ENCODE data around the gene MAD2L2.
"Not testable (repeated sequence)": the region's sequence is repeated elsewhere in the genome, so short reads cannot be mapped to it uniquely, and the experiment has no call there.

The MAD2L2 gene

DNA sequence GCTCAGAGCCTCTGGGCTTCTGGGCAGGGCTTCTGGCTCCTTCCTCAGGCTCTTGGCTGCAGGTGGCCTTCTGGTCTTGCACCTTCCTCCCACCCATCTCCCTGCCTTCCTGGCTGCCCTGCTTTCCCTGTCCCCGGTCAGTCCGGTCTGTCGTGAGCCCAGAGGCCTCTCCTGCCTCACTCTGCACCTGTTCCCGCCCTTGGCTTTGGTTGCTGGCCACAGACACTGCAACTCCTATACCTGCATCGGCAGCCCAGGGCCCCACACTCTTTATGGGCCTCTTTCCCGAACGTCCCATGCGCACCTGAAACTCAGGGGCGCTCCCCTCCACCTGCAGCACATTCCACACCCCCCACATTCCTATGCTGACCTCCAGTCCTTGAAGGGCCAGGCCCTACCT is 34.6 kb downstream of the MAD2L2 start:
- Histone ChIP-seq H3K4me1 (ENCODE audit: control insufficient read depth, insufficient read depth, low read length) (peaks cover 5% of the 10 kb centered on the region), H3K4me3 (ENCODE audit: low read length) (no peak overlapping the region), H3K36me3 (ENCODE audit: control insufficient read depth, insufficient read depth, low read length) (no peaks in the 10 kb centered on the region), H3K27ac (ENCODE audit: low read depth, low read length) (no peak overlapping the region), H3K9ac (ENCODE audit: low read length) (no peak overlapping the region), H3K27me3 (ENCODE audit: control insufficient read depth, insufficient read depth, low read length) (peaks cover 13% of the 10 kb centered on the region)

DNA sequence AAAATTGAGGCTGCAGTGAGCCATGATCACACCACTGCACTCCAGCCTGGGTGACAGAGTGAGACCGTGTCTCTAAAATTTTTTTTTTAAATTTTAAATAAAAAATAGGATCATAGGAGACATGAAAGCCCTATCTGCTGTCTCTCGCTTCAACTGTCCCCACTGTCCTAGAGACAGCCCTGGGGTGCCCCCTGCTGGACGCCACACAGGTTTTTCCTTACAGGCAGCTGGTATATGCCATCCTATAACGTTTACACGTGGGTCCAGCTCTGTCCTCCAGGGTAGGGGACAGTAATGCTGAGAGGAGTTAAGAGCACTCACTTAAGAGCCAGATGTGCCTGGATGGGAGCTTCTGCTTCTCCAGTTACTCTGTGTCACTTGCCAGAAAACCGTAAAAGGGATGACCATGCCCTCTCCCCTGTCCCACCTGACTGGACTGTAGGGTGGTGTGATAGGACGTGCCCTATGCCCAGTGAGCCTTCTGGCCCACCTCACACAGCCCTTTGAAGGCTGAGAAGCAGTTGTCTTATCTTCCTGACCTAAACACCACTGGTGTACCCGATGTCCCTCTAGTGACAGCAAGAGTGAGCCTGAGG is 35.2 kb downstream of the MAD2L2 start:
- H3K4me3 ChIP-seq (ENCODE audit: low read length) = no peak overlapping the region
- no peaks in the 10 kb centered on the region for H3K36me3 ChIP-seq (ENCODE audit: control insufficient read depth, insufficient read depth, low read length)
- peaks cover 13% of the 10 kb centered on the region for H3K27me3 ChIP-seq (ENCODE audit: control insufficient read depth, insufficient read depth, low read length)
- H3K9ac ChIP-seq (ENCODE audit: low read length) = no peak overlapping the region
- no peak overlapping the region for H3K27ac ChIP-seq (ENCODE audit: low read depth, low read length)
- peaks cover 5% of the 10 kb centered on the region for H3K4me1 ChIP-seq (ENCODE audit: control insufficient read depth, insufficient read depth, low read length)

- H3K27ac ChIP-seq (ENCODE audit: low read depth, low read length) = no peak overlapping the region
- H3K27me3 ChIP-seq (ENCODE audit: control insufficient read depth, insufficient read depth, low read length) = peaks cover 11% of the 10 kb centered on the region
- H3K9ac ChIP-seq (ENCODE audit: low read length) = no peak overlapping the region
- peaks cover 5% of the 10 kb centered on the region for H3K4me1 ChIP-seq (ENCODE audit: control insufficient read depth, insufficient read depth, low read length)
- no peak overlapping the region for H3K4me3 ChIP-seq (ENCODE audit: low read length)
- no peaks in the 10 kb centered on the region for H3K36me3 ChIP-seq (ENCODE audit: control insufficient read depth, insufficient read depth, low read length)
Observed at GRCh38 chr1:11645270-11645669, 35.7 kb downstream of the MAD2L2 start.

- H3K36me3 ChIP-seq (ENCODE audit: control insufficient read depth, insufficient read depth, low read length) = no peaks in the 10 kb centered on the region
- no peak overlapping the region for H3K9ac ChIP-seq (ENCODE audit: low read length)
- peaks cover 5% of the 10 kb centered on the region for H3K4me1 ChIP-seq (ENCODE audit: control insufficient read depth, insufficient read depth, low read length)
- no peaks in the 10 kb centered on the region for H3K27me3 ChIP-seq (ENCODE audit: control insufficient read depth, insufficient read depth, low read length)
- no peak overlapping the region for H3K27ac ChIP-seq (ENCODE audit: low read depth, low read length)
- no peak overlapping the region for H3K4me3 ChIP-seq (ENCODE audit: low read length)
Observed at GRCh38 chr1:11643782-11644181, 37.2 kb downstream of the MAD2L2 start.

DNA sequence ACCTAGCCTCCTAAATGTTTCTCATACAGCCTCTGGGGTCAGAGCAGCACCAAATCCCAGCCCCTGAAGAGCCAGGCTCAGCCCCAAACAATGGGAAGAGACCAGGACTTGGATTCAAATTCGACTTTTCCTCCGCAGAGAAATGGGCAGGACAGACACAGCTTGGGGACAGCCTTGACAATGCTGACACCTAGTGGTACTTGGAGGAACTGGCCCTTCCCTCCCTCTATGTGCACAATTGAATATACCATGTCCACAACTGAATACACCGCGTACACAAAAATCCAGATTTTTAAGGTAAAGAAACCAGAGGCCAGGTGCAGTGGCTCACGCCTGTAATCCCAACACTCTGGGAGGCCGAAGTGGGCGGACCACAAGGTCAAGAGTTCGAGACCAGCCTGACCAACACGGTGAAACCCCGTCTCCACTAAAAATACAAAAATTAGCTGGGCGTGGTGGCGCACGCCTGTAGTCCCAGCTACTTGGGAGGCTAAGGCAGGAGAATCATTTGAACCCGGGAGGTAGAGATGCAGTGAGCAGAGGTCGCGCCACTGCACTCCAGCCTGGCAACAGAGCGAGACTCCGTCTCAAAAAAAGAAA is 38.4 kb downstream of the MAD2L2 start:
- not testable (repeated sequence) for H3K27me3 ChIP-seq (ENCODE audit: control insufficient read depth, insufficient read depth, low read length)

GRCh38 chr1:11641776-11642305 is 39.1 kb downstream of the MAD2L2 start:
- H3K4me3 ChIP-seq (ENCODE audit: low read length) = no peak overlapping the region
- H3K27me3 ChIP-seq (ENCODE audit: control insufficient read depth, insufficient read depth, low read length) = no peaks in the 10 kb centered on the region

More for the DNA sequence above, 38.4 kb downstream of the MAD2L2 start:
- H3K9ac ChIP-seq (ENCODE audit: low read length); H3K36me3 ChIP-seq (ENCODE audit: control insufficient read depth, insufficient read depth, low read length); H3K4me1 ChIP-seq (ENCODE audit: control insufficient read depth, insufficient read depth, low read length); H3K4me3 ChIP-seq (ENCODE audit: low read length); H3K27ac ChIP-seq (ENCODE audit: low read depth, low read length): not testable (repeated sequence)

GRCh38 chr1:11640944-11641343 is 40.0 kb downstream of the MAD2L2 start:
- no peak overlapping the region for H3K4me3 ChIP-seq (ENCODE audit: low read length)
- no peaks in the 10 kb centered on the region for H3K36me3 ChIP-seq (ENCODE audit: control insufficient read depth, insufficient read depth, low read length)
- H3K27ac ChIP-seq (ENCODE audit: low read depth, low read length) = no peak overlapping the region
- H3K4me1 ChIP-seq (ENCODE audit: control insufficient read depth, insufficient read depth, low read length) = no peaks in the 10 kb centered on the region
- H3K27me3 ChIP-seq (ENCODE audit: control insufficient read depth, insufficient read depth, low read length) = no peaks in the 10 kb centered on the region
- no peak overlapping the region for H3K9ac ChIP-seq (ENCODE audit: low read length)

More at GRCh38 chr1:11641776-11642305, 39.1 kb downstream of the MAD2L2 start:
- Histone ChIP-seq H3K27ac (ENCODE audit: low read depth, low read length) (no peak overlapping the region), H3K36me3 (ENCODE audit: control insufficient read depth, insufficient read depth, low read length) (no peaks in the 10 kb centered on the region), H3K4me1 (ENCODE audit: control insufficient read depth, insufficient read depth, low read length) (no peaks in the 10 kb centered on the region), H3K9ac (ENCODE audit: low read length) (no peak overlapping the region)

DNA sequence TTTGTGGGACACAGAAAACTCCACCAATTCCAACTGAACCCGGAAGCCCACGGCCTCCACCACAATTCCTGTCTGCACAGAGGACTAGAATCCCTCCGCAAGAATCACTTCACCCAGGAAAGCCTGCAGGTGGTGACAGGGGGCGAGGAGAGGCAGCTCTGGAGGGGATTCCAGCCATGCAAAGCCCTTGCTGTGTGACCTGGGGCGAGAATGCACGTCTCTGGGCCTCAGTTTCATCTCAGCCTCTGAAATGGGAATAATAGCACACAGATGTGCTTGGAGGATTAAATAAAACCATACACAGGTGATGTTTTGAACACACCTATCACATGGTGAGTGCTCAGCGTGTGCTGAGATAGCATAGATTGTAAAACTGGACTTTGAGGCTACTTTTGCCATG is 40.8 kb downstream of the MAD2L2 start:
- no peak overlapping the region for H3K4me3 ChIP-seq (ENCODE audit: low read length)
- H3K27ac ChIP-seq (ENCODE audit: low read depth, low read length) = no peak overlapping the region
- no peaks in the 10 kb centered on the region for H3K36me3 ChIP-seq (ENCODE audit: control insufficient read depth, insufficient read depth, low read length)
- no peaks in the 10 kb centered on the region for H3K27me3 ChIP-seq (ENCODE audit: control insufficient read depth, insufficient read depth, low read length)
- no peaks in the 10 kb centered on the region for H3K4me1 ChIP-seq (ENCODE audit: control insufficient read depth, insufficient read depth, low read length)
- no peak overlapping the region for H3K9ac ChIP-seq (ENCODE audit: low read length)

- Histone ChIP-seq H3K4me1 (ENCODE audit: control insufficient read depth, insufficient read depth, low read length) (no peaks in the 10 kb centered on the region), H3K27ac (ENCODE audit: low read depth, low read length) (no peak overlapping the region), H3K36me3 (ENCODE audit: control insufficient read depth, insufficient read depth, low read length) (no peaks in the 10 kb centered on the region), H3K27me3 (ENCODE audit: control insufficient read depth, insufficient read depth, low read length) (no peaks in the 10 kb centered on the region), H3K4me3 (ENCODE audit: low read length) (no peak overlapping the region), H3K9ac (ENCODE audit: low read length) (no peak overlapping the region)
Observed at GRCh38 chr1:11639372-11639771, 41.6 kb downstream of the MAD2L2 start.

DNA sequence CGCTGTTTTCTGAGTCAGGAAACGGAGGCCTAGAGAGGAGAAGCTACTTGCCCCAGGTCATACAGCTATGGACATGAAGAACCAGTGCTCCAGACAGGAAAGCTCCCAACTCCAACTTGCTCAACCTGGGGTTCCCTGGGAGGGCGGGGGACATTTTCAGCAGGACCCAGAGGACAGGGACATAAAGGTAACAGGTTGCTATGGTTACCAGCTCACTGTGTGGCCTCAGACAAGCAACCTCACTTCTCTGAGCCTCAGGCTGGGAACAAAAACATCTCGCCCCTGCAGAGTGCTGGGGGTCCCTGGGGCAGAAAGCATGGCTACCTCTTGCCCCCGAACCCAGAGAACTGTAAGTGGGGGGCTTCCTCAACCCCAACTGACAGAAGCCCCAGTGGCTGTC is 42.8 kb downstream of the MAD2L2 start:
- H3K27ac ChIP-seq (ENCODE audit: low read depth, low read length) = no peak overlapping the region
- H3K27me3 ChIP-seq (ENCODE audit: control insufficient read depth, insufficient read depth, low read length) = no peaks in the 10 kb centered on the region
- no peaks in the 10 kb centered on the region for H3K36me3 ChIP-seq (ENCODE audit: control insufficient read depth, insufficient read depth, low read length)

DNA sequence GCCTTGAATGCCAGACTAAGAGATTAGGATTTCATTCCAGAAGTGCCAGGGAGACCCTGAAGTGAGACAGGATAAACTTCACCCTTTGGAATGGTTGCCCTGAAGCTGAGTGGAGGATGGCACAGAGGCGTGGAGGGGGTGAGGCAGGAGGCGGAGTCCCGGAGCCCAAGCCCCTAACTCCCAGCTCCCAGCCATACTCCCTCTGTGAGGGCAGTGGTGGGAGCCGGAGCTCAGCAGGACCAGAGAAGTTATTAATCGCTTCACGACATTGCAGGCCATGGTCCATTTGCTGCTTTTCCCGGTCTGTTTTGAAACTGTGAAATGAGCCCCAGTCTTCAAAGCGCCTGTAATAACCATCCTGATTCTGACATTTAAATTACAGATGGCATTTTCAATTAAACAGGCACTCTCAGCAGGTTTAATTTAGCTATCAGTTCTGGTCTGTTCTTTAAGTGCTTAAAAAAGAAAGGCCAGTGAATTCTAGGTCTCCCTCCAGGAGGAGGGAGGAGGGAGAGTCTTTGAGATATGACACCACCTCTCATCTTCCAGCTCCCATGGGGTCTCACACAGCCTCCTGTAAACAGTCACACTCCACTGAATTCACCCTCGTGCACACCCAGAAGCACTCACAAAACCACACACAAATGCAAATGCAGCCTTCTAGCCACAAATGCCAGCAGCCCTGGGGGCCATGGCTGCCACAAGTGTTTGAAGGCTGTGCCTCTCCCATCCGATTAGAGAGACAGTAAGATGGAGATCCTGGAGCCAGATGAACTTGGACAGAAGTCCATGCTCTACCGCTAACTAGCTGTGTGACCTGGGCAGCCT is 46.4 kb downstream of the MAD2L2 start:
- Histone ChIP-seq H3K27me3 (ENCODE audit: control insufficient read depth, insufficient read depth, low read length) (no peaks in the 10 kb centered on the region), H3K36me3 (ENCODE audit: control insufficient read depth, insufficient read depth, low read length) (no peaks in the 10 kb centered on the region)

More for the DNA sequence above, 42.8 kb downstream of the MAD2L2 start:
- Histone ChIP-seq H3K4me1 (ENCODE audit: control insufficient read depth, insufficient read depth, low read length) (no peaks in the 10 kb centered on the region), H3K4me3 (ENCODE audit: low read length) (no peak overlapping the region), H3K9ac (ENCODE audit: low read length) (no peak overlapping the region)

DNA sequence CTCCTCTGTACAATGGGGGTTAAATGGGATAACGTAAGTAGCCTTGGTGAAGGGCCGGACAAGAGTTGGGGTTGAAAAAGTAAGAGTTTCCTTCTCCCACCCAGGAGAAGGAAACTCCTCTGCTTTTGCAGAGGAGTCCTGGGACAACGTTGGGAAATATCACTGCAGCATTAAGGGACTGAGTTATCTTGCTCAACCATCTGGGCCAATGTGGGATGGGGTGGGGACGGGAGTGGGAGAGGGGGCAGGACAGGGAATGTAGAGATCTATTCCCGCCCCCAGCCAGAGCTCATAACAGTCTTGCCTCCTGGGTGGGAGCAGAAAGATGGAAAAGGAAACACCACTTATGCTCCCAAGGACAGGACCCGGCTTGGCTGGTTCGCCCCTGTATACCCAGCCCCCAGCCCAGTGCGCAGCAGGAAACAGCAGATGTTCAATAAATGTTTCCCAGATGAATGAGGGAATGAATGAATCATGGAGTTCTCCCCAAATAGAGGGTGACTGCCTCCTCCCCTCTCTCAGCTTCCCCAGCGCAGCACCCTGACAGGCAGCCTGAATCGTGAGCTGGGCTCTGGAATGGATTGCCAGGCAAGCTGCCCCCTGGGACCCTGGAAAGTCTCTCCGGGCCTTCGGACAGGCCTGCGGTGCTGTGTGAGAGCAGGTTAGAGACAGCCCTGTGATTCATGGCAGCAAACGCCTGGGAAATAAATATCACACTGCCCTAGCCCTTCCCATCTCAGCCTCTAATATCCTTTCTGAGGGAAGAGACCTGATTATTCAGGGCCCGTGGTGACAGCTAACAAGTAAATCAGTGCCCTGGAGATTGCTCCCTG is 51.5 kb downstream of the MAD2L2 start:
- Histone ChIP-seq H3K9ac (ENCODE audit: low read length) (no peak overlapping the region), H3K4me3 (ENCODE audit: low read length) (no peak overlapping the region), H3K27me3 (ENCODE audit: control insufficient read depth, insufficient read depth, low read length) (no peaks in the 10 kb centered on the region), H3K27ac (ENCODE audit: low read depth, low read length) (no peak overlapping the region), H3K36me3 (ENCODE audit: control insufficient read depth, insufficient read depth, low read length) (no peaks in the 10 kb centered on the region), H3K4me1 (ENCODE audit: control insufficient read depth, insufficient read depth, low read length) (no peaks in the 10 kb centered on the region)

More for the DNA sequence above, 46.4 kb downstream of the MAD2L2 start:
- Histone ChIP-seq H3K27ac (ENCODE audit: low read depth, low read length) (no peak overlapping the region), H3K4me1 (ENCODE audit: control insufficient read depth, insufficient read depth, low read length) (no peaks in the 10 kb centered on the region), H3K4me3 (ENCODE audit: low read length) (no peak overlapping the region), H3K9ac (ENCODE audit: low read length) (no peak overlapping the region)

Measured in rectal smooth muscle tissue (tissue), 1 donor.